Prostate gland (tissue), 2 donors: ENCODE results near the gene CACNA2D1. TPM values are rescaled to one million over a fixed set of nuclear protein-coding genes. Genes with fewer than 3 reads are reported as not detected.

Experiments used
- DNase-seq: peaks from one replicate; pipeline ENCODE4 v3.0.0-alpha.2; 2019; ENCODE audit warnings: low spot score
- H3K27ac ChIP-seq, 2 donors: fragments of 200-600 bp; sonication (generic); 2 replicates each; pipeline ENCODE4 v1.5.1; 2017 to 2019
- H3K27me3 ChIP-seq: fragments of 200-600 bp; sonication (generic); replicated peaks from 2 replicates; pipeline ENCODE4 v1.5.1; 2019; ENCODE audit not compliant: insufficient read depth
- H3K36me3 ChIP-seq, 2 donors: fragments of 200-600 bp; sonication (generic); 1 replicate in 1 of 2; 2 replicates in 1 of 2; pipeline versions ENCODE4 v1.5.1 to v1.8.1; 2017 to 2019
- H3K4me1 ChIP-seq: fragments of 200-600 bp; sonication (generic); replicated peaks from 2 replicates; pipeline ENCODE4 v1.5.1; 2019
- H3K4me3 ChIP-seq, 2 donors: fragments of 200-600 bp; sonication (generic); 2 replicates each; pipeline ENCODE4 v1.5.1; 2017 to 2019
- H3K9me3 ChIP-seq: fragments of 200-600 bp; sonication (generic); 2 replicates; pipeline ENCODE4 v1.5.1; 2017
- POLR2A ChIP-seq: fragments of 450-650 bp; IDR thresholded peaks from one replicate; pipeline ENCODE4 v1.6.1; 2016; ENCODE audit warnings: antibody characterized with exemption, mild to moderate bottlenecking
- POLR2AphosphoS5 ChIP-seq: sonication (generic); formaldehyde crosslinking; IDR thresholded peaks from one replicate; pipeline ENCODE4 v1.6.1; 2017; ENCODE audit warnings: antibody characterized with exemption
- WGBS: methylation state at CpG from one replicate; pipeline ENCODE4 v1.1.5; 2018; 5-methylcytosine and 5-hydroxymethylcytosine counted together
- intact Hi-C: fragments of 100-400 bp; cut with DNase I; formaldehyde crosslinking; loops from one replicate; pipeline ENCODE4 v1.14.2; 2022
- total RNA-seq, 2 donors: library from RNA; depleted of rRNA; stranded (reverse); fragments of >200 nt; gene quantifications; one replicate each; pipeline ENCODE4 v1.1.0, GENCODE V29; 2016
- TF ChIP-seq, protein P1 (sequence below), 4 experiments: fragments of 200-600 bp in 2 of 4; fragments of 450-650 bp in 2 of 4; sonication (generic) in 2 of 4; IDR thresholded peaks; 1 replicate in 3 of 4; 2 replicates in 1 of 4; pipeline ENCODE4 v1.5.1; 2016 to 2019; ENCODE audit warnings: antibody characterized with exemption in 4 of 4, mild to moderate bottlenecking in 2 of 4, moderate library complexity in 2 of 4

Gene CACNA2D1
- total RNA-seq, 2 donors from 2014 or later, result 16.9 to 24.4 TPM

DNA sequence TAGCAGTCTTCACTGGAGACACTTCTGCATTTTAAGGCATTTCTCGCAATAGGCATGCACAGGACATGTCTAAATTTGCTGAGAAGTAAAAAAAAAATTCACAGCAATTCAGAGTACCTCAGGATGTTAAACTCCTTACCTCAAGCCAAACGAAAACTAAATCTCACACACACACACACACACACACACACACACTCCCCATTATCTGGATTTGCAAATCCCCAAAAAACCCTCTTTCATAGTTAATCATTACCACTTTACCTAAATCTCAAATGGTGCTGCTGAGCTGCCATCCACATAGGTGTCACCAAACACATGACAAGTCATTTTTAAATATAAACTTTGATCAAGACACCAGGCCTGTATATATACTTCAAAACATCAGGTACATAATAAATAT lies 31.8 kb downstream of the CACNA2D1 start:
- H3K27me3 ChIP-seq, result no peaks in the 10 kb centered on the region
- H3K9me3 ChIP-seq, result no peaks in the 10 kb centered on the region
- no peaks in the 10 kb centered on the region for H3K36me3 ChIP-seq
- TF ChIP-seq POLR2A (no peak), POLR2AphosphoS5 (no peak)
- TF ChIP-seq, protein P1, sequence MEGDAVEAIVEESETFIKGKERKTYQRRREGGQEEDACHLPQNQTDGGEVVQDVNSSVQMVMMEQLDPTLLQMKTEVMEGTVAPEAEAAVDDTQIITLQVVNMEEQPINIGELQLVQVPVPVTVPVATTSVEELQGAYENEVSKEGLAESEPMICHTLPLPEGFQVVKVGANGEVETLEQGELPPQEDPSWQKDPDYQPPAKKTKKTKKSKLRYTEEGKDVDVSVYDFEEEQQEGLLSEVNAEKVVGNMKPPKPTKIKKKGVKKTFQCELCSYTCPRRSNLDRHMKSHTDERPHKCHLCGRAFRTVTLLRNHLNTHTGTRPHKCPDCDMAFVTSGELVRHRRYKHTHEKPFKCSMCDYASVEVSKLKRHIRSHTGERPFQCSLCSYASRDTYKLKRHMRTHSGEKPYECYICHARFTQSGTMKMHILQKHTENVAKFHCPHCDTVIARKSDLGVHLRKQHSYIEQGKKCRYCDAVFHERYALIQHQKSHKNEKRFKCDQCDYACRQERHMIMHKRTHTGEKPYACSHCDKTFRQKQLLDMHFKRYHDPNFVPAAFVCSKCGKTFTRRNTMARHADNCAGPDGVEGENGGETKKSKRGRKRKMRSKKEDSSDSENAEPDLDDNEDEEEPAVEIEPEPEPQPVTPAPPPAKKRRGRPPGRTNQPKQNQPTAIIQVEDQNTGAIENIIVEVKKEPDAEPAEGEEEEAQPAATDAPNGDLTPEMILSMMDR (IDR thresholded peaks at IDR 0.05), result no peak
- H3K4me1 ChIP-seq, result no peaks in the 10 kb centered on the region
- no peak for DNase-seq
- 65% methylated on average over 2 of the region's 2 CpGs for WGBS
- H3K4me3 ChIP-seq, result no peak overlapping the region
- H3K27ac ChIP-seq, result no peak overlapping the region
- intact Hi-C loops, result no loop called here

- WGBS, result 71% methylated on average over 10 of the region's 10 CpGs
- peak; percentile 10 for DNase-seq
Observed at GRCh38 chr7:82410461-82410860, 33.1 kb downstream of the CACNA2D1 start.

DNA sequence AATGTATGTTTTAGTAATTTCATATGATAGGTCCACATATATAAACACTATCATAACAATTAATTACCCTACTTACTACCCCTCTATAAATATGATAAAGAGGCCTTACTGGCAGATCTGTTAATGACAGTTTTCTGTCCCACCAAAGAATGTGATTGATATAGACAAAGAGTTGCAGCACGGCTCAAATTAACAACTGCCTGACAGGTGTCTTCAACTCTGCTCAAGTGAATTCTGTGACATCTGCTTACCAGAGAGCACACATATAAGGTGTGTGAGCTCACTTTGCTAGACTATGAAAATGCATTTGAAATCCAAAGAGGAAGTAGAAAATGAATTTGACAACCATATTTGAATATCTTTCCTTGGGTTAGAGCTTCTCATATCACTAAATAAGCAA lies 36.6 kb downstream of the CACNA2D1 start:
- intact Hi-C loops, result no loop called here
- Histone ChIP-seq H3K4me3 (no peak overlapping the region), H3K27ac (no peak overlapping the region), H3K9me3 (no peaks in the 10 kb centered on the region), H3K4me1 (no peaks in the 10 kb centered on the region), H3K36me3 (no peaks in the 10 kb centered on the region), H3K27me3 (no peaks in the 10 kb centered on the region)
- no peak for DNase-seq
- TF ChIP-seq POLR2AphosphoS5 (no peak), POLR2A (no peak)
- TF ChIP-seq, protein P1 (IDR thresholded peaks at IDR 0.05), result no peak
- 82% methylated on average over 1 of the region's 1 CpG for WGBS

More at GRCh38 chr7:82410461-82410860, 33.1 kb downstream of the CACNA2D1 start:
- no peaks in the 10 kb centered on the region for H3K9me3 ChIP-seq
- H3K36me3 ChIP-seq, result no peaks in the 10 kb centered on the region
- H3K27ac ChIP-seq, result peak overlapping the region in 1 of 2 donors; percentile 15
- intact Hi-C loops, result no loop called here
- peak overlapping the region in 1 of 2 donors; percentile 5 for H3K4me3 ChIP-seq
- TF ChIP-seq, protein P1 (IDR thresholded peaks at IDR 0.05), result no peak
- TF ChIP-seq POLR2A (no peak), POLR2AphosphoS5 (no peak)
- no peaks in the 10 kb centered on the region for H3K4me1 ChIP-seq
- H3K27me3 ChIP-seq, result no peaks in the 10 kb centered on the region

DNA sequence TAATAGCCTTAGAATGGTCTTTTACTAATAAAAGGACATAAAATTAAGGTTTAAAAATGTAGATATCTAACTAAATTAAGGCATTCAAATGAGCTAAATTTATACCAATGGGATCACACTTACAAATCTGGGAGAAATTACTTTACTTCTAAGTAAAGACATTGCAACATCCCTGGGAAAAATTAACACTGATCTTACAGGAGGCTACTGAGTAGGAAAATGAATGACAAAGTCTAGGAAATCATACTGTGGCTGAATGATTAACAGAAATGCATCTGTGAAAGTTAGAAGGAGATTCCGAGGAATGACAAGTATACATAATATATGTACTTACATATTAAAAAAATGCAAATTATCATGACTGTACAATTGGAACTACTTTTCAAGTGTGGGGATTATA lies 38.3 kb downstream of the CACNA2D1 start:
- WGBS, result 100% methylated on average over 1 of the region's 1 CpG

DNA sequence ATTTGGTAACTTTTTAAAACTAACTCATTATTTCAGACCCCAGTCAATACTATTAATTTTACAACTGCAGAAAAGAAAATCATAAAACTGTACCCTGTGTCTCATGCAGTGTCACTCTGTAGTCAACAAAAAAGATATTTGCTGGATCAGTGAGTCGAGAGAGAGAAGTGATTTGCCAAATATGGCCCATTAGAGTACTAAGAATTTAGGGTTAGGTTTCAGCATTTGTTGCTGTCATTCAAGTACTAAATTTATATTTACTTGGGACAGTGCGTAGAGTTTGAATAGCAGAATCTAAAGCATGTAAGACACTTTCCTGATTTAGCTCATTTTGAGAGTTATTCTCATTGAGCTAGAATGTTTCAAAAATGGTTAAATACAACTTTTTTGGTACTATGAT lies 38.9 kb downstream of the CACNA2D1 start:
- Histone ChIP-seq H3K36me3 (no peaks in the 10 kb centered on the region), H3K4me1 (no peaks in the 10 kb centered on the region), H3K9me3 (no peaks in the 10 kb centered on the region), H3K27ac (no peak overlapping the region), H3K27me3 (no peaks in the 10 kb centered on the region), H3K4me3 (no peak overlapping the region)
- TF ChIP-seq POLR2AphosphoS5, result no peak
- TF ChIP-seq, protein P1 (IDR thresholded peaks at IDR 0.05), result no peak
- no peak for TF ChIP-seq POLR2A
- intact Hi-C loops, result no loop called here
- 69% methylated on average over 2 of the region's 2 CpGs for WGBS
- no peak for DNase-seq

More for the DNA sequence above, 38.3 kb downstream of the CACNA2D1 start:
- no peak for DNase-seq
- no peak overlapping the region for H3K4me3 ChIP-seq
- H3K27me3 ChIP-seq, result no peaks in the 10 kb centered on the region
- no peak overlapping the region for H3K27ac ChIP-seq
- H3K9me3 ChIP-seq, result no peaks in the 10 kb centered on the region
- intact Hi-C loops, result no loop called here
- TF ChIP-seq, protein P1 (IDR thresholded peaks at IDR 0.05), result no peak
- TF ChIP-seq POLR2AphosphoS5, result no peak
- no peak for TF ChIP-seq POLR2A
- H3K4me1 ChIP-seq, result no peaks in the 10 kb centered on the region
- no peaks in the 10 kb centered on the region for H3K36me3 ChIP-seq
